K562 (cell line): ENCODE measurements around the gene NDUFB5.

Experiments
- EP300 ChIP-seq: IDR thresholded peaks from 2 replicates; pipeline ENCODE4 v1.6.1; 2012; ENCODE audit warnings: low read length, improper control_type of control experiment
- HDAC1 ChIP-seq, 2 experiments: fragments of 450-650 bp; IDR thresholded peaks; 2 replicates each; pipeline ENCODE4 v1.6.1; 2016 to 2017; ENCODE audit warnings: inconsistent platforms in 1 of 2, mild to moderate bottlenecking in 1 of 2, moderate library complexity in 1 of 2
- MAFF ChIP-seq: IDR thresholded peaks from 2 replicates; pipeline ENCODE4 v1.6.1; 2012; ENCODE audit warnings: low read length, improper control_type of control experiment
- NFE2 ChIP-seq: IDR thresholded peaks from 2 replicates; pipeline ENCODE4 v1.6.1; 2014; ENCODE audit warnings: antibody characterized with exemption, low read depth
- POLR2AphosphoS5 ChIP-seq: IDR thresholded peaks from 2 replicates; pipeline ENCODE4 v1.6.1; 2011; ENCODE audit warnings: mild to moderate bottlenecking, low read depth, low read length, moderate library complexity; ENCODE audit not compliant: control insufficient read depth, insufficient read depth
- RAD21 ChIP-seq, 2 experiments: fragments of 250-450 bp in 1 of 2; fragments of 450-650 bp in 1 of 2; sonication (Bioruptor Pico) in 1 of 2; formaldehyde crosslinking in 1 of 2; IDR thresholded peaks in 1 of 2; conservative IDR thresholded peaks in 1 of 2; 2 replicates each; pipeline versions ENCODE4 v1.4.0 to v1.8.0; 2020 to 2022; ENCODE audit warnings: mild to moderate bottlenecking in 2 of 2, moderate library complexity in 1 of 2
- RFX7 ChIP-seq: fragments of 250-450 bp; sonication (Bioruptor Pico); IDR thresholded peaks from 2 replicates; pipeline ENCODE4 v1.5.1; 2021; ENCODE audit warnings: mild to moderate bottlenecking
- TRIM28 ChIP-seq: fragments of 450-650 bp; IDR thresholded peaks from 2 replicates; pipeline ENCODE4 v1.6.1; 2017
- TF ChIP-seq, protein P1 (sequence below): IDR thresholded peaks from 3 replicates; pipeline ENCODE4 v1.6.1; 2011; ENCODE audit warnings: borderline replicate concordance, mild to moderate bottlenecking; ENCODE audit not compliant: insufficient read length, insufficient read depth
- TF ChIP-seq, protein P2 (sequence below), 2 experiments: fragments of 450-650 bp in 1 of 2; sonication (generic) in 1 of 2; formaldehyde crosslinking in 1 of 2; IDR thresholded peaks in 1 of 2; conservative IDR thresholded peaks in 1 of 2; 2 replicates each; pipeline versions ENCODE4 v1.6.1 to v1.8.1; 2016 to 2023; ENCODE audit warnings: mild to moderate bottlenecking in 2 of 2, moderate library complexity in 2 of 2, inconsistent platforms in 1 of 2, missing genetic modification reagents in 1 of 2
- TF ChIP-seq, protein P3 (sequence below): sonication (generic); formaldehyde crosslinking; IDR thresholded peaks from 2 replicates; pipeline ENCODE4 v1.8.0; 2022; ENCODE audit warnings: mild to moderate bottlenecking, low read depth, missing genetic modification reagents

DNA sequence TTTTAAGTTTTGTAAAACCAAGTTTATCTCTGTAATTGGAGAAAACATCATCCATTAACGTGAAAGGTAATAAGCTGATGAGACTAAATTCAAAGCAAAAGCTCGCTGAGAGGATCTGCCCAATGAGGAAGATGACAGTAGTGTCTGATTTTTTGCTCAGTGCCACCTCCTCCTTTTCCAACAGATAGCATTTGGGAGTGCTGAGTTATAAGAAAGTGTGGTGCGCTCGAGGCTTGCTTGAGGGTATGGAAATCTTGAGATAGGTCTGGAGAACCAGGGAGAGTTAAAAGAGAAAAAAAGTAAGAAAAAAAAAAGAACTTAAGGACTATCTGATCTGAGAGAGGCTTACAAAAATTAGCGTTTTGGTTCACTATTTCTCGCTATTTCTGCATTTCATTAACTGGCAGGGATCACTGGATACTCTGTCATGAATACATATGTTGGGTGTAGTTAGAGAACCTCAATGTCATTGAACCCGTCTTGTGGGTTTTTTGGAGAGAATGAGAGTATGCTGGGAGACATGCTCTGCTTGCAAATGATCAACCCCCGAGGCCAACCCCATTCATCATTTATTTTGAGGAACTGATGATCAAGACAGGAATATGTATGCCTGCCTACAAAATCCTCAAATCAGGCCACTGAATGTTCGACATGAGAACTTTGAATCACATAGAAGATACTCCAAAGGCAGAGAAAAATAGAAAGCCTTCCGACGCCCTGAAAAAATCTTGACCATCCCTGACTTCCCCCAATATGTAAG lies 47.3 kb downstream of the NDUFB5 start:
- no peak for TF ChIP-seq RFX7 (CRISPR knock-in tag)
- TF ChIP-seq RAD21 (CRISPR knock-in tag; conservative IDR thresholded peaks at IDR 0.05 in 1 of 2, IDR thresholded peaks at IDR 0.05 in 1 of 2) = no peak
- TF ChIP-seq, protein P1, sequence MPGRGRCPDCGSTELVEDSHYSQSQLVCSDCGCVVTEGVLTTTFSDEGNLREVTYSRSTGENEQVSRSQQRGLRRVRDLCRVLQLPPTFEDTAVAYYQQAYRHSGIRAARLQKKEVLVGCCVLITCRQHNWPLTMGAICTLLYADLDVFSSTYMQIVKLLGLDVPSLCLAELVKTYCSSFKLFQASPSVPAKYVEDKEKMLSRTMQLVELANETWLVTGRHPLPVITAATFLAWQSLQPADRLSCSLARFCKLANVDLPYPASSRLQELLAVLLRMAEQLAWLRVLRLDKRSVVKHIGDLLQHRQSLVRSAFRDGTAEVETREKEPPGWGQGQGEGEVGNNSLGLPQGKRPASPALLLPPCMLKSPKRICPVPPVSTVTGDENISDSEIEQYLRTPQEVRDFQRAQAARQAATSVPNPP = no peak
- no peak for TF ChIP-seq TRIM28
- TF ChIP-seq, protein P2, sequence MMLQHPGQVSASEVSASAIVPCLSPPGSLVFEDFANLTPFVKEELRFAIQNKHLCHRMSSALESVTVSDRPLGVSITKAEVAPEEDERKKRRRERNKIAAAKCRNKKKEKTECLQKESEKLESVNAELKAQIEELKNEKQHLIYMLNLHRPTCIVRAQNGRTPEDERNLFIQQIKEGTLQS (IDR thresholded peaks at IDR 0.05) = no peak
- TF ChIP-seq, protein P2 (CRISPR knock-in tag; conservative IDR thresholded peaks at IDR 0.05) = no peak
- no peak for TF ChIP-seq EP300
- TF ChIP-seq POLR2AphosphoS5 = no peak
- TF ChIP-seq, protein P3, sequence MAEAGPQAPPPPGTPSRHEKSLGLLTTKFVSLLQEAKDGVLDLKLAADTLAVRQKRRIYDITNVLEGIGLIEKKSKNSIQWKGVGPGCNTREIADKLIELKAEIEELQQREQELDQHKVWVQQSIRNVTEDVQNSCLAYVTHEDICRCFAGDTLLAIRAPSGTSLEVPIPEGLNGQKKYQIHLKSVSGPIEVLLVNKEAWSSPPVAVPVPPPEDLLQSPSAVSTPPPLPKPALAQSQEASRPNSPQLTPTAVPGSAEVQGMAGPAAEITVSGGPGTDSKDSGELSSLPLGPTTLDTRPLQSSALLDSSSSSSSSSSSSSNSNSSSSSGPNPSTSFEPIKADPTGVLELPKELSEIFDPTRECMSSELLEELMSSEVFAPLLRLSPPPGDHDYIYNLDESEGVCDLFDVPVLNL (CRISPR knock-in tag) = no peak
- TF ChIP-seq NFE2 = no peak
- TF ChIP-seq HDAC1 (IDR thresholded peaks at IDR 0.05) = no peak
- TF ChIP-seq MAFF = no peak
